Measurements from ENCODE around the gene ZFAND2A. TPM values are rescaled to one million over a fixed set of nuclear protein-coding genes. Genes with fewer than 3 reads are reported as not detected.
A peak's percentile ranks its signal among the peaks of the same experiment; 100 is the strongest.

ZFAND2A gene
- total RNA-seq, 1 donor: 13.0 TPM

DNA sequence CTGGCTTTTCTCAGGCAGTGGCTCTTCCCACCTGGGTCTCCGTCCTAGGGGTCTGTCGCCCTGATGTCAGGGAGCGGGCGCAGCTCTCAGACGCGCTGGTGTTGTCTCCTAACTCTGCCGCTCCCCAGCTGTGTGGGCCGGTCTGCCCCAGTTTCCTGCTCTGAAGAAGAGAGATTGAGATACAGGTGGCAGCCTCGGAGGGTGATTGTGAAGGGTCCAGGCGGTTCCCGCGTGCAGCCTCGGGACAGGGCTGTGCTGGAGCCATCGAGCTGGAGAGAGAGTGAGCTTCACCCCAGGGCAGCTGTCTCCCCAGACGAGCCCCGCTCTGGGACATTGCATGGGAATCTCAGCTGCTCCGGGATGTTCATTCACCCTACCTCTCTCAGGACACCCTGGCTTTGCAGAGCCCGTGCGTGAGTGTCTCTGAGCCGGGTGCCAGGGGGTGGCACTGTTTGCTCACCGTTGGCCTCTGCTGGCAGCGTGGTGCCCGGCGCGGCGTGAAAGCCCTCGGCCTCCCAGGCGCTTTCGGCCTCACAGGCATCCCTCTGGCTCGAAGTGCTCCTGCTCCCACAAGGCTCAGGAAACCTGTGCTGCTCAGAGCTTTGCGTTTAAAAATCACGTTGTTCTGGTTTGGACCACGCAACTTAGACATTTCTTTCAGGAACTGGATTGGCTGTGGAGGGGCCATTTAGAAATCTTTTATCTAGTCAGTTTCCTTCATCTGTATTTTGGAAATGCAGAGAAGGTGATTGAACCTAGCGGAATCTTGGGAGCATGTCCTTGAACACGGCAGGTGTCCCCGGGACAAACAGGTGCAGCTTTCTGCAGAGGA lies 33.8 kb upstream of the ZFAND2A start:
- Histone ChIP-seq H2AFZ (ENCODE audit: low read length) (peak overlapping the region; percentile 37), H3K4me1 (ENCODE audit: insufficient read depth, low read length) (peaks cover 12% of the 10 kb centered on the region), H3K79me2 (ENCODE audit: insufficient read depth, low read length) (no peaks in the 10 kb centered on the region), H3K4me3 (ENCODE audit: insufficient read depth, low read length) (no peak overlapping the region), H3K36me3 (ENCODE audit: insufficient read depth, low read length) (no peaks in the 10 kb centered on the region), H3K9me3 (ENCODE audit: low read depth, low read length) (no peaks in the 10 kb centered on the region), H3K4me2 (ENCODE audit: insufficient read depth, low read length) (no peak overlapping the region), H3K27ac (ENCODE audit: low read depth, low read length) (no peak overlapping the region), H3K27me3 (ENCODE audit: insufficient read depth, low read length) (no peaks in the 10 kb centered on the region), H4K20me1 (ENCODE audit: insufficient read depth, low read length) (no peaks in the 10 kb centered on the region)
- TF ChIP-seq CTCF (IDR thresholded peaks at IDR 0.05; ENCODE audit: extremely low read depth, low read depth, low read length): peak; percentile 62
- peak; percentile 94 for DNase-seq (ENCODE audit: insufficient read length, low spot score, missing footprints)

- no peaks in the 10 kb centered on the region for H3K36me3 ChIP-seq (ENCODE audit: insufficient read depth, low read length)
- TF ChIP-seq CTCF (IDR thresholded peaks at IDR 0.05; ENCODE audit: extremely low read depth, low read depth, low read length): no peak
- no peaks in the 10 kb centered on the region for H3K9me3 ChIP-seq (ENCODE audit: low read depth, low read length)
- no peaks in the 10 kb centered on the region for H3K79me2 ChIP-seq (ENCODE audit: insufficient read depth, low read length)
- peak overlapping the region; percentile 41 for H3K27ac ChIP-seq (ENCODE audit: low read depth, low read length)
- H2AFZ ChIP-seq (ENCODE audit: low read length): peak overlapping the region; percentile 95
- no peaks in the 10 kb centered on the region for H4K20me1 ChIP-seq (ENCODE audit: insufficient read depth, low read length)
- no peak overlapping the region for H3K4me3 ChIP-seq (ENCODE audit: insufficient read depth, low read length)
- peak overlapping the region; percentile 52 for H3K4me2 ChIP-seq (ENCODE audit: insufficient read depth, low read length)
- peaks cover under 1% of the 10 kb centered on the region for H3K27me3 ChIP-seq (ENCODE audit: insufficient read depth, low read length)
- H3K4me1 ChIP-seq (ENCODE audit: insufficient read depth, low read length): peaks cover 5% of the 10 kb centered on the region
- peak; percentile 97 for DNase-seq (ENCODE audit: insufficient read length, low spot score, missing footprints)
These were observed 32.2 kb upstream of the ZFAND2A start for GRCh38 chr7:1192171-1192676.

- no peak overlapping the region for H3K4me3 ChIP-seq (ENCODE audit: insufficient read depth, low read length)
- H3K27me3 ChIP-seq (ENCODE audit: insufficient read depth, low read length): peaks cover 19% of the 10 kb centered on the region
- TF ChIP-seq CTCF (IDR thresholded peaks at IDR 0.05; ENCODE audit: extremely low read depth, low read depth, low read length): no peak
- no peaks in the 10 kb centered on the region for H3K79me2 ChIP-seq (ENCODE audit: insufficient read depth, low read length)
- H3K27ac ChIP-seq (ENCODE audit: low read depth, low read length): no peak overlapping the region
- no peaks in the 10 kb centered on the region for H3K36me3 ChIP-seq (ENCODE audit: insufficient read depth, low read length)
- no peak overlapping the region for H2AFZ ChIP-seq (ENCODE audit: low read length)
- H3K9me3 ChIP-seq (ENCODE audit: low read depth, low read length): no peaks in the 10 kb centered on the region
- no peak overlapping the region for H3K4me2 ChIP-seq (ENCODE audit: insufficient read depth, low read length)
- no peaks in the 10 kb centered on the region for H4K20me1 ChIP-seq (ENCODE audit: insufficient read depth, low read length)
- DNase-seq (ENCODE audit: insufficient read length, low spot score, missing footprints): no peak
- H3K4me1 ChIP-seq (ENCODE audit: insufficient read depth, low read length): peaks cover 5% of the 10 kb centered on the region
These were observed 30.2 kb upstream of the ZFAND2A start for GRCh38 chr7:1189986-1190772.
